GM19324 (cell line): ENCODE measurements around the gene TECPR2.
A peak's percentile ranks its signal among the peaks of the same experiment; 100 is the strongest.
"Not testable (repeated sequence)": the region's sequence is repeated elsewhere in the genome, so short reads cannot be mapped to it uniquely, and the experiment has no call there.

ENCODE experiments used
- ATAC-seq: cut with Tn5 transposase; IDR thresholded peaks from one replicate; pipeline ENCODE4 v1.9.1; 2021; ENCODE audit warnings: mild to moderate bottlenecking, moderate library complexity; ENCODE audit not compliant: unreplicated experiment, low FRiP score

The TECPR2 gene

GRCh38 chr14:102507081-102507856, 144.5 kb downstream of the TECPR2 start:
- ATAC-seq, result no peak

DNA sequence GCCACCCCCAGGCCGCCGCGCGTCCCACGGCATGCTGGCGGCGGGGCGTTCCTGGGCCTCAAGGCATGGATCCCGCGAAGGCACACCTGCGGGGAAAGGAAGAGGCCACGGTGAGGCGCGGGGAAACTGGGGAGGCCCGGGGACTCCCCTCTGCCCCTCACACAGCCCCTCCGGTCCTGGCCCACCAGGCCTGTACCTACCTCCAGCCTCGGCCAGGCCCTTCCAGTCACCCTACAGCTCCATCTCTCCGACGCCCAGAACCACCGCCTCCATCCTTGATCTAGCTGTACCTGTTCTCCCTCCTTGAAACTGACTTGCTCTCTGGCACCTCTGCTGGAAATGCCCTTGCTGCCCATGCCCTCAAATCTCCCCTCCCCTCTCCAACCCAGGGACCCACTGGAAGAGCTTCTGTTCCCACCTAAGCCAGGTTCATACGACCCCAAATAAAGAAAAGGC, 145.1 kb downstream of the TECPR2 start:
- no peak for ATAC-seq

- no peak for ATAC-seq
Measured at GRCh38 chr14:102508410-102508773, 145.7 kb downstream of the TECPR2 start.

- ATAC-seq, result peak; percentile 11
Measured at GRCh38 chr14:102508774-102509745, 146.3 kb downstream of the TECPR2 start.

GRCh38 chr14:102509746-102510615, 147.2 kb downstream of the TECPR2 start, which contains the start of gene ANKRD9:
Gene ANKRD9, minus strand, starts transcription at chr14:102509776. Its CDS starts 1,887 bp downstream, at chr14:102507889.
- ATAC-seq, result peak; percentile 81

DNA sequence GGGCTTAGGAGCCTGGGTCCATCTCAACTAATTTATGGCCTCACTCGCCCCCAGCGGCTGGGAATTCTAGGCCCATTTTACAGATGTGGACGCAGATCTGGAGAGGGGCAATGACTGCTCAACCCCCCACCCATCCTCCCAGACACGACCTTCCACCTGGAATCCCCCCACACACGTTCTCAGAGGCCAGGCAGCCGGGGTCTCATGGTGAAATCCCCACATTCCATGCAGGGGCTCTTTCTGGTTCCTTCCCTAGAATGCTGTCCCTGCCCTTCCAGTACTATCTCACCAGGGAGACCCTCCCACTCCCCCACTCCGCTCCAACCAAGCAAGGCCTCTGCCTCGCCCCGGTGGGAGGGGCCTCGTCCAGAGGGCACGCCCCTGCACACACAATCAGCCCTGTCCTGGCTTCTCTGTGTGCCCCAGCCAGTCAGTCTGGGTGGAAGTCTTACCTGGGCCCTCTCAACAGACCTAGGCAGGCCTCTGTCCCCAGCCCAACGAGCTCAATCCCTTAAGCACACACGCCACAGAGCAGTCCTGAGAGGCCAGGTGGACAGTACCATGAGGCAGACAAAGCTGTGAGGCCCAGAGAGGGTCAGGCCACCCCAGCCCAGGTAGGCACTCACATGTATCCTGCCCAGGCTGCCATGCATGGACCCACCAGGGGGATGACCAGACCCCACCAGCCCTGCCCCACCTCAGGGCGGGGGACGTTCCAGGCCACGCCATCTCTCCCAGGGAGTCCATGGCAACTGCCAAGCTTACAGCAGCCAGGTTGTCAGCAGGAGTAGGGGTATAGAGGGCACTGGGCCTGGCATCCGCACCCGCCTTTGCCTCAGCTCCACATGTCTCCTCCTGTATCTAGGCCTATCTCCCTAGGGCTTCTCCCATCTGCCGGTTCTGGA, 148.1 kb downstream of the TECPR2 start:
- ATAC-seq, result no peak

DNA sequence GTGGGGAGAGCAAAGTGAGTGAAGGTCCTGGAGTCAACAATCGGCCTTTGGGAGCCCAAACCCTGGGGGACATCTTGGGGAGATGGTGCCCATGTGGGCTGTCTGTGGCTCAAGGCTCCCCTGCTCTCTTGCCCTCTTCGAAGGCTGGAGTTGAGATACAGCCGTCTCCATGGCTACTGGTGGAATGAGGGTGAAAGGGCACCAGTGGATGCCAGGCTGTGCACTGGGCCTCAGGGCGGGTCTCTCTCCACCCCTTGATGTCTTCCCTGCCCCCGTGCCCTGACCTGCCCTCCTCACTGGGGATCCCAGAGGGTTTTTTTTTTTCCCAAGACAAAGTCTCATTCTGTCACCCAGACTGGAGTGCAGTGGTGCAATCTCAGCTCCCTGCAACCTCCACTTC, 148.8 kb downstream of the TECPR2 start:
- ATAC-seq, result no peak

DNA sequence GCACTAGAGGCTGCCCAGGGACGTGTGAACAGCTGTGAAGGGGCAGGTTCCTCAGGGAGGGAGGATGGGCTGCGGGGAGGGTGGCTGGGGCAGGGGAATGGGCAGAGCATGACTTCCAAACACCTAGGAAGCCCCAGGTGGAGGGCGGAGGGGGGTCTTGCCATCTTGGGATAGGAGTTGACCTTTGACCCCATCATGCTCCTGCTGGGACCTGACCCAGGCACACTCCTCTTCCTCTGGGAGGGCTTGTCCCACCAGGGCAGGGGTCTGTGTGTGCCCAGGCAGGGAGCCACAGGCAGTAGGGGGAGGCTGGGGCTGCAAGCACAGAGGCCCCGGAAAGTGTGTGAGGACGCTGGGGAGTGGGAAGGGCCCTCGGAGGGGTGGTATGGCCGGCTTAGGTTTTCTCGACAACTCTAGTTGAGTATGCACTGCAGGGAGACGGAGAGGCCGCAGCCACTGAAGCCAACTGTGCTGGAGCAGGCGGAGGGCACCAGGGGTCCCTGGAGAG, 150.1 kb downstream of the TECPR2 start:
- ATAC-seq, result no peak

GRCh38 chr14:102513899-102514772, 151.4 kb downstream of the TECPR2 start:
- ATAC-seq, result no peak

DNA sequence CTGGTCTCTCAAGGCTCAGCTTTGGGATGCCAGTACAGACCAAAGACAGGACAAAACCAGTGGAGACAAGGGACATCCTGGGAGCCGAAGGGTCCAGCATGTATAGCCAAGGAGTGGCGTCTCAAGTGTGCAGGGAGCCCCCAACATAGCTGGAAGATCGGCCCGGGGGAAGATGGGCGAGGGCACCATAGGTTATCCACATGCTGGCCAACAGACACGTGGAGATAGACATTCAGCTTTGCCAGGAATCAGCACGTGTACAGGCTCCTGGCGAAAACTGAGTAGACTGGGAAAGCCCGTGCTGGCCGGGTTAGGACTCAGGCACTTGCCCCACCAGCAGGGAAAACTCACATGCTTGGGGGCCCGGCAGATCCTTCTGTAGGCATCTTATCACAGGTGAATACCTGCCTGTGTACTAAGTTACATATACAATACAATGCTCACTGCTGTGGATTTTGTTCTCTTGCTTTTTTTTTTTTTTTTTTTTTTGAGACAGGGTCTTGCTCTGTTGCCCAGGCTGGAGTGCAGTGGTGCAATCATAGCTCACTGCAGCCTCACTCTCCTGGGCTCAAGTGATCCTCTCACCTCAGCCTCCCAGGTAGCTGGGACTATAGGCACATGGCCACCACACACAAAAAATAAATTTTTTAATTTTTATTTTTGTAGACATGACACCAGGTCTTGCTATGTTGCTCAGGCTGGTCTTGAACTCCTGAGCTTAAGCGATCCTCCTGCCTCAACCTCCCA, 152.4 kb downstream of the TECPR2 start:
- no peak for ATAC-seq

DNA sequence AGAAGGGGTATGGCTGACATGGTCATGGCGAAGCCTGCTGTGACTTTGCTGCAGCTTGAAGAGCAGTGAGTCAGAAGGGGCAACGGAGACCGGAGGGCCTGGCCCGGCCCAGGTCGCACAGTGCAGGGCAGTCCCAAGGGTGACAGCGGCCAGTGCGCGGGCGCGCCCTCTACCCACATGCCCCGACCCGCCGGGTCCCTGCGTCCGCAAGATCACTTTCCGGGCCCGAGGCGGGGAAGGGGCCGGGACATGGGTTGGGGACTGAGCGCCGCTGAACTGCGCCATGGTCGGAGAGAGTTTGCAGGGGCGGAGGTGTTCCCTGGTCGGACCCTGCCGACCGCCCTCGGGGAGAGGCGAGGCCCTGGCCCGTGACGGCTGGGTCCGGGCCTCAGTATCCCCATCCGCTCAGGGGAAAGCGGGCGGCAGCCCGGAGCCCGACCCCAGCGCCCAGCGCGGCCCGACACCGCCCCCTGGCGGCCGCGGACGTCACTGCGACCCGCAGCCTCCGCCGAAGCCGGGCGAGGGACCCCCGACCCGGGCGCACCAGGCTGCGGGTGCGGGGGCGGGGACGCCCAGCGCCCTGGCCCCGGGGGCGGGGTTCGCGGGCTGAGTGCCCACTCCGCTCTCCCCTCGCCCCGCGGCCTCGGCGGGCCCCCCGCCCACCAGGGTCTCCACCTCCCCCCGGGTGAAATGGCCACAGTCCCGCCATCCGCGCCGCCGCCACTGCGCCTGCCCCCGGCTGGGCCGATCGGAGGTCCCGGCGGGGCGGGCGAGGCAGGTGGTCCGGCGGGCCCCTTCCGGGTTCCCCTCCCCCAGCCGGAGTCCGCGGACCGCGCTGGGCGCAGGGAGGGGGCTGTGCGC, 154.0 kb downstream of the TECPR2 start:
- peak; percentile 51 for ATAC-seq

DNA sequence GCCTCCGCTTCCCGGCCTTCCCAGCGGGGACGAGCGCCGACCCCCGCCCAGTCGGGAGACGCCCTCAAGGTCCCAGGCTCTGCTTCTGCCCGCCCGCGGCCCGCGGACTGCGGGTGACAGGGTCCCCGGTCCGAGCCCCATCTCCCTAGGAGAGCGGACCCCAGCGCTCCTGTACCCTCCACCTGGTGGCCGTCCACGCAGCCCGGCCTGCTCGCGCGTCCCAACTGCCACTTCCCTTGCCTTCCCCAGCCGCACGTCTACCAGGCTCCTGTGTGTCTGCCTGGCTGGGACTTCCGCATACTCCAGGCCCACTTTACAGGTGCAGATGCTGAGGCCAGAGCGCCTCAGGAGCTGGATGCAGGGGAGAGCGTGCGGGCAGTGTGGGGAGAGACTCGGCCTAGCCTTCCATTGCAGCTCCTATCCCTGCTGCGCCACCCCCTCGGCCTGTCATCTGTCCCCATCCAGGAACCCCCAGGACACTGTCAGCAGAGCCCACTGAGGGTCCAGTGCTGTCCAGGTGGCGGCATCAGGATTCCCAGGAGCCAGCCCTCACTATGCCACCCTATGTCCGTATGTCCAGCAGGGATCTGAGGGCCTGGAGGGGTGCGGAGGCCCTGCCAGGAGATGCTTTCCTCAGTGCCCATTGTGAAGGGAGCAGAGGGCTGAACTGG, 154.8 kb downstream of the TECPR2 start:
- peak; percentile 19 for ATAC-seq

DNA sequence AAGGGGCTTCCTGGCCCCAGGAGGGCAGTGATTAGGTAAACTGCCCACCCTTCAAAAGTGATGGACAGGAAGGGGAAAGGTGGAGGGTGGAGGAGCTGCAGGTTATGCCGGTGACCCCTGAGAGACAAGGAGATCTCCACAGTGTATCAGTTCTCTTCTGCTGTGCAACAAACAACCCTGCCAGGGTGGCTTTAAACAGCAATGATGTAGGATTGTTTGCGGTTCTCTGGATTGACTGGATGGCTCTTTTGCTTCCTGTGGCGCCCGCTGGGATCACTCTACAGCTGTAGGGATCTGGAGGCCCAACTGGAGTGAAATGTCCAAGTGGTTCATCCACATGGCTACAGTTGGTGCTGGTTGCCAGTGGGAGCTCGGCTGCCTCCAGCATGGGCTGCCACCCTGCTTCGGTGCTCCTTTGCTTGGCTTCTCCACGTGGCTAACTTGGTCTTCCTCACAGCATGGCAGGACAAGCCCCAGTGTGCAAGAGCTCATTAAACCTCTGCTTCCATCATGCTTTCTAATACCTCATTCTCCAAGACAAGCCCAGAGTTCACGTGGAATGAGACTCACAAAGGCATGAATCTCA, 155.4 kb downstream of the TECPR2 start:
- ATAC-seq, result no peak

DNA sequence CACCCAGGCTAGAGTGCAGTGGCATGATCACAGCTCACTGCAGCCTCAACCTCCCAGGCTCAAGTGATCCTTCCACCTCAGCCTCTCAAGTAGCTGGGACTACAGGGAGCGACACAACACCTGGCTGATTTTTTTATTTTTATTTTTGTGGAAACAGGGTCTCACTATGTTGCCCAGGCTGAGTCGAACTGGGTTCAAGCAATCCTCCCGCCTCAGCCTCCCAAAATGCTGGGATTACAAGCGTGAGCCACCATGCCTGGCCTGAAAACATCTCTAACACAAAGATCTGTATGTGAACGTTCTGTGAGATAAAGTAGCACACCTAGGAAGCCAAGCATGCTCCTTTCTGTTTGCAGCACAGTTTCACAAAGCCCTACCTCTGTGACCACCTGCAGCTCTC, 157.0 kb downstream of the TECPR2 start:
- ATAC-seq, result not testable (repeated sequence)

DNA sequence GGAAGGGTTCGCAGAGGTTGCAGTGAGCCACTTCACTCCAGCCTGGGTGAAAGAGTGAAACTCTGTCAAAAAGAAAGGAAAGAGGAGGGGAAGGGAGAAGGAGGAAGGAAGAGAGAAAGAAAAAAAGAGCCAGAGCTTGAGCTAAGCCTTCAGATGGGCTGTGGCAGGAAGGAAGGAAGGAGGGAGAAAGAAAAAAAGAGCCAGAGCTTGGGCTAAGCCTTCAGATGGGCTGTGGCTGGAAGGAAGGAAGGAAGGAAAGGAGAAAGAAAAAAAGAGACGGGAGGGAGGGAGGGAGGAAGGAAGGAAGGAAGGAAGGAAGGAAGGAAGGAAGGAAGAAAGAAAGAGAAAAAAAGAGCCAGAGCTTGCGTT, 160.4 kb downstream of the TECPR2 start:
- ATAC-seq, result no peak
